ENCODE results near the gene FAHD2A.
A peak's percentile ranks its signal among the peaks of the same experiment; 100 is the strongest.
"Not testable (repeated sequence)": the region's sequence is repeated elsewhere in the genome, so short reads cannot be mapped to it uniquely, and the experiment has no call there.

Gene FAHD2A

GRCh38 chr2:95390881-95391321 lies 11.6 kb upstream of the FAHD2A start:
- DNase-seq (ENCODE audit: low read depth) = no peak

DNA sequence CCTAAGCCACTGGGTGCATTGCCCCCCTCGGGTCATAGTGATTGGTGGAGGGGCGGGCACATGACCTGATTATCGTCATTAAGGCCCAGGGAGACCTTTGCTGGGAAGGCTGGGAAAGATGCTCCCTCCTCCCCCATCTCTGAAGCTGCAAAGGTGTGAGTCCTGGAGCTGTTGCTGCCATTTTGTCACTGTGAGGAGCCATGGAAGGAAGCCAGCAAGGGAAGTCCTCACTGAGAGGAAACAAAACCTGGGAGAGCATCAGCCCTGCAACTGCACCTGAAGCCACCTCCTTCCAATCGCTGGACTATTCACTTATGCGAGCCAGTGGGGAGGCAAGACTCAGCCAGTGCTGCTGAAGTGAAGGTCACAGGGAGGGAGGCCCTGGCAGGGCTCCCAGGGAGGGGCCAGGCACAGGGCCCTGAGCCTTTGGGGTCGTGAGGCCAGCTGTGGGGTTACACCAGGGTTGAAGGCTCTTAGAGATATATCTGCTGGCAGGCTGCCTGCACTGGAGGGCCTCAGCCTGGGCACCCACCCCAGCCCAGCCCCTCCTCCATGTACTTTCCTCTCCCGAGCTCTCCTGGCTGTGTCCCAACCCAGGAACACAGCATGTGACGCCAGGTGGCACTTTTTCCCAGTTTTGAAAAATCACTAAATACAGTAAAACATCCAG lies 10.7 kb upstream of the FAHD2A start:
- DNase-seq (ENCODE audit: low read depth) = no peak

DNA sequence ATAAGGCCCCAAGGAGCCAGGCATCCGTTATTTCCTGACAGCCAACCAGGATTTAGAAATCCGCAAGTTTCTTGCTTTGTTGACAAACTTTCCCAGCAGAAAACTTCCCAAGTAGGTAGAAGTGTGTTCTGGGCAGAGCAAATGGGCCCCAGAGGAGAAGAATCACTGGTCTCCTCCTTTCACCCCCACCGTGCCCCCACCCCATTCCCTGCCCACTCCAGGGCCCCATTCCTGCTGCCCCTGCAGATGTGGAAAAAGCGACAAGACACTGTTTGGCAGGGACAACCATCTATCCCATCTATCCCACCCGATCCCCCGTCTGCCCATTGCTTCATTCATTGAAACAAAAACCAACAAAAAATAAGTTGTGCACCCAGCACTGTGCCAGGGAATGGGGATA lies 10.2 kb upstream of the FAHD2A start:
- DNase-seq (ENCODE audit: low read depth) = no peak

- DNase-seq (ENCODE audit: low read depth) = no peak
Measured at GRCh38 chr2:95392730-95393455, 9.6 kb upstream of the FAHD2A start.

GRCh38 chr2:95393901-95394300 lies 8.6 kb upstream of the FAHD2A start:
- DNase-seq (ENCODE audit: low read depth) = no peak

DNA sequence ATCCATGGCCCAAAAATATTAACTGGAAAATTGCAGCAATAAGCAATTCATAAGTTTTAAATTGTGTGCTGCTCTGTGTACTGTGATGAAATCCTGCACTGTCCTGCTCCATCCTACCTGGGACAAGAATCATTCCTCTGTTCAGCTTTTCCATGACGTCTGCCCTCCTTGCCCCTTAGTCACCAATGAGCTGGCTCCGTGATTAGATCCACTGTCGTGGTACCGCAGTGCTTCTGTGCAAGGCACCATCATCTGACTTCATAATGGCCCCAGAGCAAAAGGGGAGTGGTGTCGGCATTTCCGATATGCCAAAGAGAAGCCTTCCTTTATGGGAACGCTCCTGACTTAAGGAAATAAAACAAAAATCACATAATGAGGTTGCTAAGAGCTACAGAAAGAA lies 3.4 kb upstream of the FAHD2A start:
- no peak for DNase-seq (ENCODE audit: low read depth)

DNA sequence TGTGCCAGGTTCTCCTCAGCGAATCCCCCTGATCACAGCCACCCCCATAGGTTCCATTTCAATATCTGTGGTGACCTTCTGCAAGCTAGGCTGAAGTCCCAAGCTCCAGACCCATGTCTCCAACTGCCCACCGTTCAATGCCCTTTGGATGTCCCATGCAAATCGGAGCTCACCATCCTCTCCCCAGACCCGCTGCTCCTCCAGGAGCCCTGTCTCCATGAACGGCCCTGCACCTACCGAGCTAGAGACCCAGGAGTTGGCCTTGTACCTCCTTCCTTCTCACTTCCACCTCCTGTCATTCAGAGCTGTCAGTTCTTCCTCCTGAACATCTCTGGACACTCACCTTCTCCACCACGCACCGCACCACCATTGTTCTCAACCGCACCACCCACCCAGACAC lies 1.0 kb upstream of the FAHD2A start:
- no peak for DNase-seq (ENCODE audit: low read depth)

DNA sequence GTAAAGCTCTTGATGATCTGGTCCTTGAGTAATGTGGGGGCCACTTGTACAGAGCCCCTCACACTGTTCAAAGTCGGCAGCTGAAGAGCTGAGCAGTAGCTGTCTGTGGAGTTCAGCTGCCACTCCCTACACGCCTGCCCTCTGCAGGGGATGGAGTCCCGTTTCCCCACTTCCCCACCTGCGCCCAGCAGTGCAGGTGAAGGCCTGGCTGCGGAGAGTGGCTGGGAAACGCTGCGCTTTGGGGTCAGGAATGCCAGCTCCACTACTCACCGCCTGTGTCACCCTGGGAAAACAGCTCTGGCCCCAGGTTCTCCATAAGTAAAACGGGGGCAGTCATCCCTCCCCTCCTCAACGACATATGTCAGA lies 521 bp upstream of the FAHD2A start:
- not testable (repeated sequence) for DNase-seq (ENCODE audit: low read depth)

DNA sequence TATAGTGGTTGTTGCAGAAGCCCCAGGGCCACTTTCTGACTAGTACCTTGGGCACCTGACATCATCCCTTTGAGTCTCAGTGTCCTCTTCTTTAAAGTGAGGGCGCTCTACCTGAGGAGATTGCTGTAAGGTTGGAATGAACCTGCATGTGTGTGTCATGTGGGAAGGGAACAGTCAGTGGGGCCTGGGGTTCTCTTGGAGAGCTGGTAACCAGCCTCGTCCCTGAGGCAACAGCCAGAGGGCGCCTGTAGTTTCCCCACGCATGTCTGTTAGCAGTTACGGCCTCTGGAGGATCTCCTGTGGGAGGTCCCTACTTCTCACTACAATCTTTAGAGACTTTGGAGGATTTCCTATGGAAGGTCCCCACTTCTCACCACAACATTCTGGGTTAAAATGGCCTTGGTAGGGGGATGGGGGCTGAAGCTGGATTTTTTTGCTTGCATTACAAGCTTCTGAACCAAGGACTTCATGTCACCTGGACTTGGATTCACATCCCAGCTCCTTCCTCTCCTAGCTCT lies 755 bp downstream of the FAHD2A start:
- DNase-seq (ENCODE audit: low read depth) = not testable (repeated sequence)

DNA sequence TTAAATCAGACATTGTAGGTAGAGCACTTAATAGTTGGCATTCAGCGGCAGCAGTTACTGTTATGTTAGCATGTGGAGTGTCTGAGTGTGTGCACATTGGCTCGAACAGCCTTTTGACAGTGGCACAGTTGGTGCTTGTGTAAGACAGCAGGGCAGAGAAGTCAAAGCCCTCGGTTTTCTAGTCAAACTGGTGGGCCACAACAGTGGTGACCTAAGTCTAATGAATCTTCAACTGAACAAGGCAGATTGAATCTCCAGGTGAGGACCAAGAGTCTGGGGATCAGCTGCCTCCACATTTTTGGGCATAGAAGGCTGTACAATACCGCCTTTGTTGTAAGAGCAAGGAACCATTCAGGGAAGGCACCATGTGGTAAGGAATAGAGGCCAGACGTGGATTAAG lies 1.3 kb downstream of the FAHD2A start:
- not testable (repeated sequence) for DNase-seq (ENCODE audit: low read depth)

DNA sequence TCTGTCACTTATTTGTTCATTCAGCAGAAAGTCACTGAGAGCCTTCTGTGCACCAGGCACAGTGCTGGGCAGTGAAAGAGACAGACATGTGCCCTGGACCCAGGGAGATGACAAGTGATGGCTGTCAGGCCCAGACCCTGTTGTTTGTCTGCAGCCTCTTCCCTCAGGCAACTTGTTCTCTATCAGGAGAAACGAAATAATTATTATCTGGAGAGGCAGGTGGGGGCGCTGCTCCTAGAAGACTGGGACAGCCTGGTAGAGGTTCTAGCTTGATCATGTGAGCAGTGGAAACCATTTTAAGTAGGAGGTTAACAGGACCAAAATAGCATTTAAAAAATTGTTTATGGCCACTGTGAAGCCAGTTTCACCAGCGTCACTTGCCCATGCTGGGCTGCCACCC lies 2.2 kb downstream of the FAHD2A start:
- not testable (repeated sequence) for DNase-seq (ENCODE audit: low read depth)

DNA sequence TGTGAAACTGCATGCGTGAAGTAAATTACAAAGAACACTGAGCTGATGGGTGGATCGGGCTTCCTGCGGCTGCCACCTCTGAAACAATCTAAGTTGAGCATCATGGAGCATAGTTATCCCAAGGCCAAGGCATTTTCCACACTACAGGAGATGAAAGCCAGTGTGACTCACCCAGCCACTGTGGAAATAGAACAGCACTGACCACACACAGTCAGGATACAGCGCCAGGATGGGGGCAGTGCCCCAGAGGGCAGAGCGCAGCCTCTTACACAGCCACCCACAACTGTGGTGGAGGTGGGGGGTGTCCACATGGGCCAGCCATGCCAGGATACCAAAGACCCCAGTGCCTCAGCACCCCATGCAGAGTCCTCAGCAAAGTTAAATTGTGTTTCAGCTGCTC lies 8.7 kb downstream of the FAHD2A start:
- not testable (repeated sequence) for DNase-seq (ENCODE audit: low read depth)

- peak; percentile 44 for DNase-seq (ENCODE audit: low read depth)
Measured at GRCh38 chr2:95414015-95414594, 11.6 kb downstream of the FAHD2A start.

DNA sequence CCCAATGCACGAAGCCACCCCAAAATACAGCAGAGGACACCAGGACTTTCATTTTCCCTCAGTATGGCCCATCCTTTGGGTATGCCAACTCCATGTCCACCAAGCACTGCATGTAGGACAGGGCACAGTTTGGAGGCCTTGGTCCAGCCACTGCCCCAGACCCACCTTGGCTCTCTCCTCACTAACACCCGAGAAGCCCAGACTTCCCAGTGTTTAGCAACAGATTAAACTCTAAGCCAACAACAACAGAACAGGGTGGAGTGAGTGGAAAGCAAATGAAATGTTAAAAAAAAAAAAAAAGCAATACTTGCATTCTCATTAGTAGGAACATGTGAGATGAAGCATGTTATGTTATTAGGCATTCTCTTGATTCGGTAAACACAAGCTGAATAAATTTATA lies 12.6 kb downstream of the FAHD2A start:
- DNase-seq (ENCODE audit: low read depth) = not testable (repeated sequence)

DNA sequence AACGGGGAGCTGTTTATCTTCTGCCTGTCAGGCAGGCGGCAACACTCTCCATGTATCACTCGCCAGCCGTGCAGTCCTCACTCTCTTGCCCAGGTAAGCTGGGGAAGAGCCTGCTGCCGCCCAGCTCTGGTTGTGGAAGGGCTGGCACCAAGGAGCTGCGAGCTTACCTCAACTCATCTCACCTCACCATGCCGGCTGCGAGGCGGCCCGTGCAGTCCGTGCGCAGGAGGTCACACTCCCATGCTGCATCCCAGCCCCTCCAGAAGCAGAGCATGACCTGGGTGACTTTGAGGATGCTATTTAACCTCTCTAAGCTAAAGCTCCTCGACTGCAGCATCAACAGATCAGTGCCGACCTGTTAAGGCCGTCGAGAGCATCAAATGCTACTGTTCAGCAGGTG lies 13.1 kb downstream of the FAHD2A start:
- not testable (repeated sequence) for DNase-seq (ENCODE audit: low read depth)

DNA sequence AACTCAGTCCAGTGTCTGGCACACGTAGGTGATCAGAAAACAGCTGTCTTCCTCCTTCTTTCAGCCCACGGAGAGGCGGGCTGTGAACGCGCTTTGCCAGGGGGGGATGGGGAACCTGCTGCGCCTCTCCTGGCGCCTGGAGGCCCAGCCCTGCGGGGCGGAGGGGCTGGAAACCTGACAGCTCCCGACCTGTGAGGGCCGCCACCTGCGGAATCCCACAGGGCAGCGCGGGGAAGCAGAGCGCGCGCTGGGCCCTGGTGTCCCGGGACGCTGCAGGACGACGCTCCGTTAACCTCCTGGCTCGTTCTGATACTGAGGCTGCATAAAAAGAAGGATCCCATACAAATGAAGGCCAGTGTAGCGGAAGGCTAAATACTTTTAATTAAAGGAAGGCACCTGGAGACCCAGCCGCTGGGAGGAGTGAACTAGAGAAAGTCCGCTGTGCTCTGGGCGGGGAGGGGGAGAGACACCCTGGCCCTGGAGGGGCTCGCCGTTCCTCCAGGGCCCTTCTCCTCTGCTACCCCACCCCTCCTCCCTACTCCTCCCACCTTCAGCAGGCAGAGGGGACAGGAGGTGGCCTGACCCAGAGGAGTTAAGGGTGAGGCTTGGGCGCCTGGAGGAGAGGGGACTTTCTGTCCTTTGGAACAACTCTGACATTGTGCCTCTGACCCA lies 24.8 kb downstream of the FAHD2A start:
- not testable (repeated sequence) for DNase-seq (ENCODE audit: low read depth)

- not testable (repeated sequence) for DNase-seq (ENCODE audit: low read depth)
Measured at GRCh38 chr2:95429748-95430467, 27.4 kb downstream of the FAHD2A start.

GRCh38 chr2:95433373-95433772 lies 30.9 kb downstream of the FAHD2A start:
- not testable (repeated sequence) for DNase-seq (ENCODE audit: low read depth)

- DNase-seq (ENCODE audit: low read depth) = not testable (repeated sequence)
Measured at GRCh38 chr2:95433973-95434372, 31.5 kb downstream of the FAHD2A start.

GRCh38 chr2:95434507-95435076 lies 32.1 kb downstream of the FAHD2A start:
- DNase-seq (ENCODE audit: low read depth) = peak; percentile 69

GRCh38 chr2:95435162-95435871 lies 32.8 kb downstream of the FAHD2A start:
- DNase-seq (ENCODE audit: low read depth) = not testable (repeated sequence)

All from non-pigmented ciliary epithelial cell (primary cell).